Measurements from ENCODE around the gene DAPK1. TPM values are rescaled to one million over a fixed set of nuclear protein-coding genes. Genes with fewer than 3 reads are reported as not detected.

DAPK1 gene
- total RNA-seq, 1 donor from 2014 or later: 17.8 TPM

DNA sequence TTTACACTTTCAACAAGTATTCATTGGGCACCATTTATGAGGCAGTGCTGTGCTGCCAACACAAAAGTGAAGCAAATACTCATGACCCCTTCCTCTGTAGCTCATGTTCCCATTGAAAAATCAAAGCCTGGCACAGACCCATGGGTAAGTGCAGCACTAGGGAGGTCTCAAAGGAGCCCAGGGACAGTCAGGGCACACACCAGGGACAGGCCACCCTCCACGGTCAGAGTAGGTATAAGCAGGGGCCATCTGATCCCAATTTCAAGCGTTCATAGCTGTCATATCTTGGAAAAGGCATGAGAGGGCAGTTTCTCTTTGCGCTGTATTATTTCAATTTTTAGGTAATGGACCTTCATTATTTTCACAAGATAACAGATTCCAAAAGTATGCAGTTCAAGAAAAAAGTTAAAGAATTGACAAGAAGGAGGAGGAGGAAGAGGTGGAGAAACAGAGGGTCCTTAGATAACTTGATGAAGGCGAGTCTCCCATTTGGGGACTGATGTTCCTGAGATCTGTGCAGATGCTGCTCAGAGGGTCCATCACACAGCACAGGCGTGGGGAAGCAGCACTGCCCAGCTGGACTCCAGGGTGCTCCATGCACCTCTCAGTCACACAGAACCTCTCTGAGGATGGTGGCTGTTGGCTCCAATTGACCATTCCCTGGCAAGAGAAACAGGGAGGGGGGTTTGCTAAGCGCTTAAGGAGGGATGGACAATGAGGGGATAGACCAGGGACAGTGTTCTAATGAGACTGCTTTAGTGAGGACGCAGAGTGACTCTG is 235.8 kb downstream of the DAPK1 start:
- no peak for DNase-seq (ENCODE audit: low spot score in 2 of 2)
- no peak for TF ChIP-seq CTCF (IDR thresholded peaks at IDR 0.05)
- Histone ChIP-seq H3K9me3 (no peaks in the 10 kb centered on the region), H3K27me3 (no peaks in the 10 kb centered on the region), H3K27ac (no peak overlapping the region), H3K4me1 (no peaks in the 10 kb centered on the region), H3K36me3 (peaks cover 27 to 36% of the 10 kb centered on the region in 2 donors), H3K4me3 (no peak overlapping the region)
- intact Hi-C loops (cut with DNase I): no loop called here

DNA sequence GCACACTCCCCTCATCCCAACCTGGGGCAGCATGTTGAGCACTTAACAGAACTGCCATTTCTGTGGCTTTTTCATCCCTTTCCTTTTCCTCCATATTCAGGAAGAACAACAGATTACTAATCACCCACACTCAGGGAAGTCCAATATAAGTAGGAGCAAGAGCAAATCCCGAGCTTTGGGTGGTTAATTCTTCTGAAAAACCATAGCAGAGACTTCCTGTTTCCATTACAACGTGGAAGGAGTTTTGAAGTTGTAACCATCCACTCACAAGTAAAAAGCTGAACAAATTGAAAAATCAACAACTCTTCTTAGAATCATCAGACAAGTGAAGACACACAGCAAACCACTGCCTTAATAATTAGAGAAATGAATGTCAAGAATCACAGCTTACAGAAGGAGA is 236.4 kb downstream of the DAPK1 start:
- Histone ChIP-seq H3K27me3 (no peaks in the 10 kb centered on the region), H3K27ac (no peak overlapping the region), H3K4me3 (no peak overlapping the region), H3K4me1 (no peaks in the 10 kb centered on the region), H3K36me3 (peaks cover 24 to 30% of the 10 kb centered on the region in 2 donors), H3K9me3 (no peaks in the 10 kb centered on the region)
- intact Hi-C loops (cut with DNase I): no loop called here
- DNase-seq (ENCODE audit: low spot score in 2 of 2): no peak
- TF ChIP-seq CTCF (IDR thresholded peaks at IDR 0.05): no peak

DNA sequence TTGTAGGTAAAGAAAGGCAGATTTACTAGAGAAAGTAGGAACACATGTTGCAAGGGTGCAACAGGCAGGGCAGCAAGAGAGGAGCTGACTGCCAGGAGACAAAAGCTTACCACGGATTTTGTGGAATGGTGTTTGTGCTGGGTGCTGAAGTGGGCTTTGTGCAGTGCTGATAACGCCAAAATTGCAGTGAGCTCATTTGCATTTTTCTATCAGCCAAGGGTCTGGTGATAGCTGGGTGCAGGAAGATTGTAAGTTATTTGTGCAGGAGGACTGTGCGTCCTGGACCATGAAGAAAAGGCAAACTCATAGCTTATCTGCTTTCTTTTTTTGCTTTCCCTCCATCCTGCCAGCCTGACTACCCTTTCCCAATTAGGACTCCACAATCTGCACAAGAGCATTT is 241.9 kb downstream of the DAPK1 start:
- intact Hi-C loops (cut with DNase I): loop anchor here (5.0 kb wide), 1 partner anchor 37 kb away; no protein-coding TSS in a partner anchor
- Histone ChIP-seq H3K4me1 (no peaks in the 10 kb centered on the region), H3K27me3 (no peaks in the 10 kb centered on the region), H3K9me3 (peaks cover 0 to 6% of the 10 kb centered on the region in 2 donors), H3K36me3 (no peaks in the 10 kb centered on the region), H3K4me3 (no peak overlapping the region), H3K27ac (no peak overlapping the region)
- no peak for TF ChIP-seq CTCF (IDR thresholded peaks at IDR 0.05)
- DNase-seq (ENCODE audit: low spot score in 2 of 2): no peak

DNA sequence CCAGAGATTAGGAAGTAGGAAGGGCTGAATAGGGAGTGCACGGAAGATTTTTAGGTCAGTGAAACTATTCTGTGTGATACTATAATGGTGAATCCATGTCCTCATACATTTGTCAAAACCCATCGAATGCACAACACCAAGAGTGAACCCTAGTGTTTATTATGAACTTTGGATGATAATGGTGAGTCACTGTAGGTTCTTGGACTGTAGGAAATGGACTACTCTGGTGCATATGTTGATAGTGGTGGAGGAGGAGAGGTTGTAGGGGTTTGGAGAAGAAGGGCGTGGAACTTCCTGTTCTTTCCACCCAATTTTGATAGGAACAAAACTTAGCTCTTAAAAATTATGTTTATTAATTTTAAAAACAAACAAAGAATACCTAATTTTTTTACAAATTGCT is 242.5 kb downstream of the DAPK1 start:
- no peak for DNase-seq (ENCODE audit: low spot score in 2 of 2)
- Histone ChIP-seq H3K4me1 (no peaks in the 10 kb centered on the region), H3K36me3 (no peaks in the 10 kb centered on the region), H3K9me3 (peaks cover 0 to 6% of the 10 kb centered on the region in 2 donors), H3K27ac (no peak overlapping the region), H3K4me3 (no peak overlapping the region), H3K27me3 (no peaks in the 10 kb centered on the region)
- intact Hi-C loops (cut with DNase I): no loop called here
- TF ChIP-seq CTCF (IDR thresholded peaks at IDR 0.05): no peak

DNA sequence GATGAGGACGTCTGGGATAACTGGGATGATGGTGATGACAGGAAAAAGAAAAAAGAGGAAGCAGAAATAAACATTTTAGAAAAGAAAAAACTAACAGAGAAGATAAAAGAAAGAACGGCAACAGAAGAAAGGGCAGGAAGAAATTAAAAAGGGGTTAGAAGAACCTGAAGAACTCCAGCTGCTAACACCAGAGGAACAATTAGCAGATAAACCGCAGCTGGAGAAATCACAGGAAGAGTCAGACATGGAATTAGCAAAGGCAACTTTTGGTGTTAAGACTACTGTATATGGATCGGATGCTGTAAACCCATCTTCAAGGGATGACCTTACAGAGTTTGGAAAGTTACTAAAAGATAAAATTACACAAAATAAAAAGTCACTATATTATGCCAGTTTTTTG is 243.7 kb downstream of the DAPK1 start:
- no peak overlapping the region for H3K27ac ChIP-seq
- intact Hi-C loops (cut with DNase I): no loop called here
- peaks cover 0 to 6% of the 10 kb centered on the region in 2 donors for H3K9me3 ChIP-seq
- no peaks in the 10 kb centered on the region for H3K4me1 ChIP-seq
- no peak overlapping the region for H3K4me3 ChIP-seq
- no peaks in the 10 kb centered on the region for H3K27me3 ChIP-seq
- H3K36me3 ChIP-seq: no peaks in the 10 kb centered on the region
- TF ChIP-seq CTCF (IDR thresholded peaks at IDR 0.05): no peak
- no peak for DNase-seq (ENCODE audit: low spot score in 2 of 2)
